Right renal cortex interstitium (tissue), 3 donors: ENCODE measurements around the gene EFCAB3. TPM values are rescaled to one million over a fixed set of nuclear protein-coding genes. Genes with fewer than 3 reads are reported as not detected.
"Not testable (repeated sequence)": the region's sequence is repeated elsewhere in the genome, so short reads cannot be mapped to it uniquely, and the experiment has no call there.

Source experiments
- DNase-seq, 3 donors: peaks; one replicate each; pipeline ENCODE4 v3.0.0-alpha.2; 2013; ENCODE audit warnings: low read depth in 3 of 3, low spot score in 2 of 3
- polyA plus RNA-seq, 3 donors: library from polyadenylated mRNA; unstranded; fragments of 120-200 nt; gene quantifications; one replicate each; pipeline ENCODE4 v1.2.1, GENCODE V29; 2013; ENCODE audit not compliant: insufficient read length in 3 of 3

EFCAB3 gene
- under 1 TPM; 0.17 to 0.35 (median 0.24) TPM for polyA plus RNA-seq

GRCh38 chr17:62380253-62380652 is at the start of gene EFCAB3:
Gene EFCAB3 (plus strand): TSS chr17:62380553. CDS start chr17:62382980, 2,427 bp downstream.
- DNase-seq, result no peak

GRCh38 chr17:62336527-62336926 is 43.8 kb upstream of the EFCAB3 start:
- DNase-seq, result no peak

GRCh38 chr17:62343764-62344270 is 36.5 kb upstream of the EFCAB3 start:
- DNase-seq, result no peak

- DNase-seq, result no peak
These were observed 29.2 kb upstream of the EFCAB3 start for GRCh38 chr17:62351176-62351575.

- DNase-seq, result no peak
These were observed 14.2 kb upstream of the EFCAB3 start for GRCh38 chr17:62366191-62366590.

- DNase-seq, result no peak
These were observed 1.2 kb downstream of the EFCAB3 start for GRCh38 chr17:62381561-62381960.

- no peak for DNase-seq
These were observed 8.5 kb downstream of the EFCAB3 start for GRCh38 chr17:62388856-62389255.

GRCh38 chr17:62392908-62393307 is 12.6 kb downstream of the EFCAB3 start:
- DNase-seq, result no peak

GRCh38 chr17:62398891-62399290 is 18.5 kb downstream of the EFCAB3 start:
- DNase-seq, result no peak

GRCh38 chr17:62405451-62405850 is 25.1 kb downstream of the EFCAB3 start:
- DNase-seq, result no peak

GRCh38 chr17:62413090-62413489 is 32.7 kb downstream of the EFCAB3 start:
- not testable (repeated sequence) for DNase-seq

- DNase-seq, result peak; percentile 57 to 69 (median 60)
These were observed 43.5 kb downstream of the EFCAB3 start, which contains the start of gene METTL2A for GRCh38 chr17:62423647-62424461. Gene METTL2A (plus strand): TSS chr17:62423897. CDS start chr17:62423903, 6 bp downstream.

- not testable (repeated sequence) for DNase-seq
These were observed 45.9 kb downstream of the EFCAB3 start for GRCh38 chr17:62426214-62426613.

GRCh38 chr17:62435251-62435650 is 54.9 kb downstream of the EFCAB3 start:
- not testable (repeated sequence) for DNase-seq

- DNase-seq, result not testable (repeated sequence)
These were observed 60.8 kb downstream of the EFCAB3 start for GRCh38 chr17:62441181-62441580.

GRCh38 chr17:62444063-62444462 is 63.7 kb downstream of the EFCAB3 start:
- no peak for DNase-seq

- DNase-seq, result not testable (repeated sequence)
These were observed 65.4 kb downstream of the EFCAB3 start for GRCh38 chr17:62445791-62446190.

- not testable (repeated sequence) for DNase-seq
These were observed 71.8 kb downstream of the EFCAB3 start for GRCh38 chr17:62452195-62452594.

GRCh38 chr17:62453041-62453440 is 72.7 kb downstream of the EFCAB3 start:
- not testable (repeated sequence) for DNase-seq

GRCh38 chr17:62453656-62454055 is 73.3 kb downstream of the EFCAB3 start:
- not testable (repeated sequence) for DNase-seq

- DNase-seq, result not testable (repeated sequence)
These were observed 73.8 kb downstream of the EFCAB3 start for GRCh38 chr17:62454111-62454510.

GRCh38 chr17:62456016-62456415 is 75.7 kb downstream of the EFCAB3 start:
- no peak for DNase-seq
